Effector CD8-positive, alpha-beta T cell (primary cell): ENCODE results near the gene RAB34.
"Not testable (repeated sequence)": the region's sequence is repeated elsewhere in the genome, so short reads cannot be mapped to it uniquely, and the experiment has no call there.

Experiments used
- DNase-seq: peaks from one replicate; lab custom pipeline; 2025; lab: John Stamatoyannopoulos, UW

RAB34 gene

GRCh38 chr17:28746611-28747050, 29.0 kb upstream of the RAB34 start:
- DNase-seq, result no peak

GRCh38 chr17:28745786-28746411, 28.2 kb upstream of the RAB34 start:
- DNase-seq, result no peak

DNA sequence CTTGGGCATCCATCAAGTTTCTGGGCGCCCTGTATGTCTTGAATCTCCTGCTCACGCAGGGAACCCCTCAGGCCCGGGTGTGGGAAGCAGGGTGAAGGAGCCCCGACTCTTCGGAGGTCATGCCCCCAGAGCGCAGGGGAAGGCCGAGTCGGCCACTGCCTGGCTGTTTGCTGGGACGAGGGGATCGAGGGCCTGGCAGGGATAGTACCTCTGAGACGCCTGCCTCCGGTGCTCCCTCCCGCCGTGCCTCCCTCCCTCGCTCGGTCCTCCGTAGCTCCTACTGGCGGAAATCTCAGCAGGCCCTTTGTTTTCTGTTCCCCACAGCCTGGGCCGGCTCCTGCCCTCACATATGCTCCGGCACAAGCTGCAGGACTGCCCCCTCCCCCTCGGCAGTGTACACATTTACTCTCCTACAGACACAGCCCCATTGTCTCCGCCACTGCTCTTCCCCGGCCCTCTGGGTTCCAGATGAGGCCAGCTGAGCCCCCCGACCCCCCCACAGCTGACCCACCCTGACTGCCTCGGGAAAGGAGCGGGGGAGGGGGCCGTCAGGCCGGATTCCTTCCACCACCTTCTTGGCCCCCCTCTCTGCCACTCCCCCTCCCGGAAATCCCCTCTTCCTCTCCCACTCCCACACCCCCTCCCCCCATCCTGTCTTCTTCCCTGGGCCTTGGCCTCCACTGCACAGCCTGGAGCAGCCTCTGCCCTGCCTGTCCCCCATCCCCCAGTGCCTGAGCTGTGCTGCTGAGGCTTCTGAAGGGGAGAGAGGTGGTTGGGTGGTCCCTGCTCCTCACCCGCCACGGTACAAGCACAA, 27.5 kb upstream of the RAB34 start:
- DNase-seq, result no peak

DNA sequence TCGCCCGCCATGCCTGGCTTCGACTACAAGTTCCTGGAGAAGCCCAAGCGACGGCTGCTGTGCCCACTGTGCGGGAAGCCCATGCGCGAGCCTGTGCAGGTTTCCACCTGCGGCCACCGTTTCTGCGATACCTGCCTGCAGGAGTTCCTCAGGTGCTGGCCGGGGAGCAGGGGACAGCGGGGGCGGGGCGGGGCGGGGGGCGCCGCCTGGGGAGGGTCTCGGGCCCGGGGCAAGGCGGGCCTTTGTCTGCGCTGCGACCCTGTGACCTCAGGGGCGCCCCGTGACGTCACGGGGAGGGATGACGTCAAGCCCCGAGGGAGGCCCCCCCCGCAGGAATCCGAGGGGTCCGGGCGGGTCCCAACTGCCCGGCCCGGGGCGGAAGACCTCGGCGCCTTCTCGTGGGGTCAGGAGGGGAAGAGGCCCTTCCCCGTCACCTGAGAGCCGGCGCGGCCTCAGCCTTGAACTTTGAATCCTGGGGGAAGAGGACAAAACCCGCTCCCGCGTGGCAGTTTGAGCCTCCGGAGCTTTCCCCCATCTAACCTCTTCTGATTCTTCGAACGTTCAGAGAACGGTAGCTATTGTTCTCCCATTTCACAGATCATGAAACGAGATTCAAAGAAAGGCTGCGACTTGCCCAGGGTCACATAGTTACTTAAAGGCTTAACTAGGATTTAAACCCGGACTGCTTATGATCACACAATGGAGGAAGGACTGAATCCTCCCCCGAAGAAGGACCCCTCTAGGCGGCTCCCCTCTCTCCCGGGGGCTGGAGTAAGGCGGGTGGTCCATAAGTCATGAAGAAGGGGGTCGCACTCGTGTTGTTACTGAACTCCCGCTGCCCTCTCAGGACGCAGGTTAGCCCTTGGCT, 26.7 kb upstream of the RAB34 start:
- DNase-seq, result peak; percentile 57

DNA sequence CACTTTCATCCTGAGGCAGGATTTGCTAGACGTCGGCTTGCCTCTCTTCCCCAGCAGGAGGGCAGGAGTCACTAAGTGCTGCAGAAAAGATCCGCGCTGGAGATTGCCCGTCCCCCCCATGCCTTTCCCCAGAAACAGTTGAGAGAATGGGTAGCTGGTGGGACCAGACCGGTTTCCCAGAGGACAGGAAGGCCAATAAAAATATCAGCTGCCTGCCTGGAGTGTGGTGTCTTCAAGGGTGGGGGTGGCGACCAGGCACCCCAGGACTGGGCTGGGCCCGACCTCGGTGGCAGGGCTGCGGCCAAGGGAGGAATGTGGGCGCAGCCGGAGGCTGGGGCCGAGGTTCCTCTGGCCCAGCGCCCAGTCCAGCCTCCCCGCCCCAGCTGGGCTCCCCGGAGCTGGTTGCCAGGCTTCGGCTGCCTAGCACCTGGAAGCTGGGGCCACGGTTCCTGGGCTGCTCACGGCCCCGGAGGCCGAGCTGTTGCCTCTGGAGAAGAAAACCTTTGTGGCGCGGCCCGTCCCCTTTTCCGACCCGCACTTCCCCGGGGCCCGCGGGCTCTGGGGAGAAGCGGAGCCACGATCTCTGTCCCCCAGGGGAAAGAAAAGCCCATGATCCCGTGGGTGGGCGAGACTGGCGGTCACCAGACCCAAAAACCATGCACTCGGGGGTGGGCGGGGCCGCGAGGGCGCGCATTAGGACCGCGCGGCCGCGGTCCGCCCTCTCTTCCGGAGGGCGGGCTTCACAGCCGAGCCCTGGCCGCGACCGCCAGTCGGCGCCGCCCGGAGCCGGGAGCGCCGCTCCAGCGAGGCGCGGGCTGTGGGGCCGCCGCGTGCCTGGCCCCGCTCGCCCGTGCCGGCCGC, 25.8 kb upstream of the RAB34 start, which contains the start of gene TRAF4:
TRAF4 (plus strand) TSS at position 769 of the 861 bp plus-strand sequence. CDS start 102 bp downstream, outside the sequence.
- DNase-seq, result peak; percentile 55

DNA sequence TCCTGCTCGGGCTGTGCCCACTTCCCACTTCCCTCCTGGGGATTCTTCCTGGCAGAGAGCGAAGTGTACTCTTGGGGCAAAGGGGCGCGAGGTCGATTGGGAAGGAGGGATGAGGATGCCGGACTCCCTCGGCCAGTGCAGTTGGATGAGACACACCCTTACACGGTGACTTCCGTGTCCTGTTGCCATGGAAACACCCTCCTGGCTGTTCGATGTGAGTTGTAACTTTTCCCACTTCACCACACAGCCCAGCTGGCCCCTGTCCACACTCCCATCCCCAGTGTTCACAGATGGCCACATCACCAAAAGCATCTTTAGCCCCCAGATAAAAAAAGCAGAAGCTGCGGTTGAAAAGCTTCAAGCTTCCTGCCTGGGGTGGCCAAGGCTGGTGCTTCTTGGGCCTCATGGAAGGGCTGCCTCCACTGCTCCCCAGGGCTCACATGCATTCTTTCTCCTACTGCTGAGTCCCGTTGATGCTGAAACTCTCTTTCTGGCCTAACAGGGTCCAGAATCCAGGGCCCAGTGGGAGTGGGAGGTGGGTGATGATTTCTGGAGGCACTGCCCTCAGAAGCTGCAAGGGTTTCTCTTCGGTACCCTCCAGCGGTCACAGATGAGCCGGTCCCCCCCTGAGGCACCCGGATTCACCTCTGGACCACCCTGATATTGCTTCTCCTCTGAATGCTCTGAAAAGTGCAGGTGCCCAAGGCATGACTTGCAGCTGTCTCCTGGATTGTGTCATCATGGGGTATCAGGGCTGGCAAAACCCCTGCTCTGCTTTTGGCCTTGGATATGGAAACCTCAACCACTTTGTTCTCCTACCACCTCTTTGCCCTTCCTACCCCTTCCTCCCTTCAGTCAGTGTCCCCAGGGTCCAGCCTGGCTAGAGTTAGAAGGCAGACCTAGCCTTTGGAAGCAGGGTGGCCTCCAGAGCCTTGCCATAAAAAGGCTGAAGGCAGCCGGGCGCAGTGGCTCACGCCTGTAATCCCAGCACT, 24.0 kb upstream of the RAB34 start:
- DNase-seq, result no peak

GRCh38 chr17:28740406-28741357, 23.0 kb upstream of the RAB34 start:
- DNase-seq, result no peak

DNA sequence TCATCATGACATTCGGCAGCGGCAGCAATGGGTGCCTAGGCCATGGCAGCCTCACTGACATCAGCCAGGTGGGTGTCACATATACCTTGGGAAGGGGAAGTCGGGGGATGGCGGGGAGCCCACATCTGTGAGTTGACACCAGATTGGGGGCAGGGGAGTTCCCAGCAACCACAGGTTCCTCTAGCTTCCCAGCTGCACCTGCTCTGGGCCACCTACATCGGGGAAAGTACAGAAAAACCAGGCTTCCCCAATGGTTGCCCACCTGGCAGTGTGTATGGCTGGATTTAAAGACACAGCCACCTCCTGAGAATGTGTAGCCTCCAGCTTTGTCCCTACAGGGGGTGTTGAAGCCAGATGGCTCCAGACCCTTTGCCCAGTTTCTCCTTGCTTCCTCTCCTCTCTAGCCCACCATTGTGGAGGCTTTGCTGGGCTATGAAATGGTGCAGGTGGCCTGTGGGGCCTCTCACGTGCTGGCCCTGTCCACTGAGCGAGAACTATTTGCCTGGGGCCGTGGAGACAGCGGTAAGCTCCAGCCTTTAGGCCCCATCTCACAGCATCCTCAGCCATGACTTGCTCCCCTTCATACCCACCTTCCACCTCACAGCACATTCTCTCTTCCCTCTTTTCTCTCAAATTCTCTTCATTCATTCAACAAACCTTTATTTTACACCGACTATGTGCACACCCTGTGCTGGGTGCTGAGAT, 21.2 kb upstream of the RAB34 start:
- peak; percentile 46 for DNase-seq

DNA sequence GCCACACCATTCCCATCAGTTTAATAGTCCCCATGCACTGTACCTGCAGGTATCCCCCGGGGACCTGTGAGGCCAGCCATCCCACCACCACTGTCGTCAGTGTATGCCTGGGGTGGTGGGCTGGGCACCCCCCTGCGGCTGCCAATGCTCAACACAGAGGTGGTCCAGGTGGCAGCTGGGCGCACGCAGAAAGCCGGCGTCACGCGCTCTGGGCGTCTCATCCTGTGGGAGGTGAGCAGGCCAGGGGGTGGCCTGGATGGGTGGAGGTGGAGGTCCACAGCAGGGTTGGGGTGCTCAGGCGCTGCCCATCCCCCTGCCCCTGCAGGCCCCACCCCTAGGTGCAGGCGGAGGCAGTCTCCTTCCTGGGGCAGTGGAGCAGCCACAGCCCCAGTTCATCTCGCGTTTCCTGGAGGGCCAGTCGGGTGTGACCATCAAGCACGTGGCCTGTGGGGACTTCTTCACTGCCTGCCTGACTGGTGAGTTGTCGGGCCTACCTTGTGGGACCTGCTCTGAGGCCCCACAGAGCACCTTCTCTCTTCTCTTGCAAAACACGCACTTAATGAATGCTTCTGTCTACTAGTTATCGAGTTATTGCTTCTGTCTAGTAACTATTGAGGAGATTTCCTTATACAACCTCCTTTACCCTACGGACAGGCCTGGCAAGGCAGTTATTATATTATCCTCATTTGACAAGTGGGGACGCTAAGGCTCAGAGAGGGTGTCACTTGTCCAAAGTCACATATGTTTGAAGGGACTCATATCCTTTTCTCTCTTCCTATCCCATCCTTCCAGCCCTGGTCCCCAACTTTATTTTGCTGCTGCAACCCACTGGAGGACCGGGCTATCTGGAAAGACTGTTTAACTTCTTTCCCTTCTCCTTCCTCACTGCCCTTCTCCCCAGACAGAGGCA, 20.4 kb upstream of the RAB34 start:
- no peak for DNase-seq

DNA sequence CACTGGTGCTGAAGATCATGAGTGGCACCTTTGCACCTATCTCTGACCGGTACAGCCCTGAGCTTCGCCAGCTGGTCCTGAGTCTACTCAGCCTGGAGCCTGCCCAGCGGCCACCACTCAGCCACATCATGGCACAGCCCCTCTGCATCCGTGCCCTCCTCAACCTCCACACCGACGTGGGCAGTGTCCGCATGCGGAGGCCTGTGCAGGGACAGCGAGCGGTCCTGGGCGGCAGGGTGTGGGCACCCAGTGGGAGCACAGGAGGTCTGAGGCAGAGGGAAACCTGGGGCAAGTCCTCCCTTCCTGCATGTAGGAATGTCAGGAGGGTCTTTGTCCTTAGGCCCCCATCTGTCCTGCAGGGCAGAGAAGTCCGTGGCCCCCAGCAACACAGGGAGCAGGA, 19.6 kb upstream of the RAB34 start:
- DNase-seq, result no peak

DNA sequence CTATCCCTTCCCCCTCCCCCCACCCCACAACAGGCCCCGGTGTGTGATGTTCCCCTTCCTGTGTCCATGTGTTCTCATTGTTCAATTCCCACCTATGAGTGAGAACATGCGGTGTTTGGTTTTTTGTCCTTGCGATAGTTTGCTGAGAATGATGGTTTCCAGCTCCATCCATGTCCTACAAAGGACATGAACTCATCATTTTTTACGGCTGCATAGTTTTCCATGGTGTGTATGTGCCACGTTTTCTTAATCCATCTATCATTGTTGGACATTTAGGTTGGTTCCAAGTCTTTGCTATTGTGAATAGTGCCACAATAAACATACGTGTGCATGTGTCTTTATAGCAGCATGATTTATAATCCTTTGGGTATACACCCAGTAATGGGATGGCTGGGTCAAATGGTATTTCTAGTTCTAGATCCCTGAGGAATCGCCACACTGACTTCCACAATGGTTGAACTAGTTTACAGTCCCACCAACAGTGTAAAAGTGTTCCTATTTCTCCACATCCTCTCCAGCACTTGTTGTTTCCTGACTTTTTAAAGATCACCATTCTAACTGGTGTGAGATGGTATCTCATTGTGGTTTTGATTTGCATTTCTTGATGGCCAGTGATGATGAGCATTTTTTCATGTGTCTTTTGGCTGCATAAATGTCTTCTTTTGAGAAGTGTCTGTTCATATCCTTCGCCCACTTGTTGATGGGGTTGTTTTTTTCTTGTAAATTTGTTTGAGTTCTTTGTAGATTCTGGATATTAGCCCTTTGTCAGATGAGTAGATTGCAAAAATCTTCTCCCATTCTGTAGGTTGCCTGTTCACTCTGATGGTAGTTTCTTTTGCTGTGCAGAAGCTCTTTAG, 18.5 kb upstream of the RAB34 start:
- not testable (repeated sequence) for DNase-seq

GRCh38 chr17:28735242-28735722, 17.6 kb upstream of the RAB34 start:
- no peak for DNase-seq

DNA sequence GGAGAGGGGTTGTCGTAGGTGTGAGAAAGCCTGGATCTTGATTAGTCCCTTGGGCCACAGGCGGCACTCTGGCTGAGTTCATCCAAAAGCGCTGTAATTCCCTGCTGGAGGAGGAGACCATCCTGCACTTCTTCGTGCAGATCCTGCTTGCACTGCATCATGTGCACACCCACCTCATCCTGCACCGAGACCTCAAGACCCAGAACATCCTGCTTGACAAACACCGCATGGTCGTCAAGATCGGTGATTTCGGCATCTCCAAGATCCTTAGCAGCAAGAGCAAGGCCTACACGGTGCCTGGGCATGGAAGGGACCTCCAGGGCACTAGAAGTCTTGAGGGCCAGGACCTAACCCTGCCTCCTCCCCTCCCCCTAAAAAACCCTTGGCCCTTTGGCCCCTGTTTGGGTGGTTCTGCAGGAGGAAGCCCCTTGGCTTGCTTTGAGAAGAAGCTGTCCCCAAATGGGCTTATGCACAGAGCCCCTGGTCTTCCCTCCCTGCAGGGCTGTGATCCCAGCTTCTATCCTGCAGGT, 17.1 kb upstream of the RAB34 start:
- no peak for DNase-seq

GRCh38 chr17:28733346-28733745, 15.7 kb upstream of the RAB34 start:
- DNase-seq, result no peak

GRCh38 chr17:28729950-28730330, 12.3 kb upstream of the RAB34 start:
- DNase-seq, result no peak
